Naive thymus-derived CD4-positive, alpha-beta T cell (primary cell): ENCODE data around the gene MTFR1L. TPM values are rescaled to one million over a fixed set of nuclear protein-coding genes. Genes with fewer than 3 reads are reported as not detected.

Experiments
- ATAC-seq: fragments of 150-1000 bp; cut with Tn5 transposase; 2 replicates; pipeline ENCODE4 v1.10.0; 2021; ENCODE audit warnings: mild to moderate bottlenecking, moderate library complexity
- CTCF ChIA-PET: fragments of 350-600 bp; sonication (Branson Sonifier 250); formaldehyde crosslinking; loops from one replicate; lab custom pipeline; 2021; ENCODE audit warnings: antibody characterized with exemption; lab: Charles Lee
- POLR2A ChIA-PET: fragments of 350-600 bp; sonication (Branson Sonifier 250); formaldehyde crosslinking; loops from one replicate; lab custom pipeline; 2021; ENCODE audit warnings: antibody characterized with exemption, inconsistent platforms; lab: Charles Lee
- DNase-seq, 9 donors: peaks; one replicate each; pipeline versions ENCODE4 v3.0.0 to v3.0.0-alpha.2; 2020 to 2022; ENCODE audit warnings: mixed read lengths in 1 of 9
- H3K27ac ChIP-seq: one replicate; pipeline ENCODE4 v1.7.0; 2013; ENCODE audit warnings: mild to moderate bottlenecking, low read depth, low read length, moderate library complexity
- H3K27me3 ChIP-seq, 2 donors: one replicate each; pipeline ENCODE4 v1.7.0; 2013; ENCODE audit warnings: low read length in 2 of 2, mild to moderate bottlenecking in 2 of 2, moderate library complexity in 2 of 2; ENCODE audit not compliant: control insufficient read depth in 2 of 2, insufficient read depth in 2 of 2
- H3K36me3 ChIP-seq, 3 experiments: 1 replicate in 2 of 3; 2 replicates in 1 of 3; pipeline ENCODE4 v1.7.0; 2013; ENCODE audit warnings: low read length in 3 of 3, mild to moderate bottlenecking in 3 of 3, moderate library complexity in 1 of 3; ENCODE audit not compliant: insufficient read depth in 3 of 3, control insufficient read depth in 2 of 3
- H3K4me1 ChIP-seq, 2 donors: one replicate each; pipeline ENCODE4 v1.7.0; 2013; ENCODE audit warnings: low read length in 2 of 2, mild to moderate bottlenecking in 2 of 2, moderate library complexity in 1 of 2; ENCODE audit not compliant: control insufficient read depth in 2 of 2, insufficient read depth in 2 of 2
- H3K4me3 ChIP-seq: 2 replicates; pipeline ENCODE4 v1.7.0; 2013; ENCODE audit warnings: mild to moderate bottlenecking, low read length
- H3K9me3 ChIP-seq, 3 experiments: 1 replicate in 2 of 3; 2 replicates in 1 of 3; pipeline ENCODE4 v1.7.0; 2013; ENCODE audit warnings: low read length in 3 of 3; ENCODE audit not compliant: control insufficient read depth in 2 of 3
- H3K27ac Mint-ChIP-seq, 9 donors: one replicate each; pipeline ENCODE4 v1.8.0; 2020 to 2022; ENCODE audit warnings: mixed read lengths in 9 of 9, mild to moderate bottlenecking in 8 of 9, moderate library complexity in 5 of 9, inconsistent platforms in 2 of 9
- H3K27me3 Mint-ChIP-seq, 5 donors: one replicate each; pipeline ENCODE4 v1.8.0; 2021 to 2022; ENCODE audit warnings: mixed read lengths in 5 of 5, mild to moderate bottlenecking in 1 of 5
- H3K36me3 Mint-ChIP-seq, 5 donors: one replicate each; pipeline ENCODE4 v1.8.0; 2020 to 2022; ENCODE audit warnings: mixed read lengths in 5 of 5, mild to moderate bottlenecking in 3 of 5, inconsistent platforms in 1 of 5
- H3K4me1 Mint-ChIP-seq, 7 donors: one replicate each; pipeline ENCODE4 v1.8.0; 2020 to 2022; ENCODE audit warnings: mixed read lengths in 7 of 7, mild to moderate bottlenecking in 3 of 7, inconsistent platforms in 1 of 7
- H3K4me3 Mint-ChIP-seq, 10 donors: one replicate each; pipeline ENCODE4 v1.8.0; 2020 to 2022; ENCODE audit warnings: mild to moderate bottlenecking in 10 of 10, mixed read lengths in 10 of 10, moderate library complexity in 6 of 10, inconsistent platforms in 2 of 10
- H3K9me3 Mint-ChIP-seq, 11 donors: one replicate each; pipeline ENCODE4 v1.8.0; 2020 to 2022; ENCODE audit warnings: mixed read lengths in 11 of 11, mild to moderate bottlenecking in 4 of 11, inconsistent platforms in 1 of 11, moderate library complexity in 1 of 11
- intact Hi-C, 2 donors: fragments of 100-400 bp; cut with micrococcal nuclease; formaldehyde crosslinking; loops; one replicate each; pipeline ENCODE4 v1.15.1; 2023
- polyA plus RNA-seq, 2 donors: library from polyadenylated mRNA; unstranded; fragments of 300-500 nt; fragmentation: Illumina TruSeq; gene quantifications; one replicate each; pipeline ENCODE4 v1.2.3, GENCODE V29; 2021
- total RNA-seq, 6 experiments: library from RNA in 5 of 6; stranded (reverse) in 5 of 6; gene quantifications; 1 replicate in 5 of 6; 2 replicates in 1 of 6; pipeline ENCODE4 v1.2.3 and lab custom pipeline; 2021 to 2026

The MTFR1L gene
- total and polyA plus RNA-seq, 7 experiments from 2014 or later: 39.6 to 60.2 (median 42.4) TPM

- ChIA-PET CTCF (interaction anchor here (1.0 to 8.7 kb wide), 10 partner anchors 9 to 306 kb away, joined by 3 to 106 read pairs (median 6); partner anchors contain the start of gene MTFR1L), POLR2A (interaction anchor here (1.2 to 1.5 kb wide), 2 partner anchors 8 to 20 kb away, joined by 4 to 6 read pairs; partner anchors contain the start of gene MTFR1L)
- Histone ChIP-seq H3K4me1 (peaks cover 0 to 7% of the 10 kb centered on the region in 2 donors), H3K36me3 (peaks cover 0 to 75% (median 0%) of the 10 kb centered on the region in 3 experiments), H3K4me3 (no peak overlapping the region), H3K9me3 (no peaks in the 10 kb centered on the region), H3K27ac (no peak overlapping the region), H3K27me3 (no peaks in the 10 kb centered on the region)
- intact Hi-C loops: loop anchor here (1.0 to 10.0 kb wide), 4 partner anchors 203 to 567 kb away; partner anchors contain the start of gene RSRP1 (in 1 of the 2)
- no peak overlapping the region for H3K4me3 Mint-ChIP-seq
- no peaks in the 10 kb centered on the region for H3K27me3 Mint-ChIP-seq
- peaks cover 0 to 16% (median 3%) of the 10 kb centered on the region in 7 donors for H3K4me1 Mint-ChIP-seq
- peaks cover 0 to 20% (median 0%) of the 10 kb centered on the region in 5 donors for H3K36me3 Mint-ChIP-seq
- DNase-seq: no peak
- no peak for ATAC-seq
- peak overlapping the region in 2 of 9 donors; percentile 36 to 60 for H3K27ac Mint-ChIP-seq
- H3K9me3 Mint-ChIP-seq: no peaks in the 10 kb centered on the region
Measured at GRCh38 chr1:25811384-25812082, 8.2 kb upstream of the MTFR1L start.

GRCh38 chr1:25813071-25813733, 6.6 kb upstream of the MTFR1L start:
- no peaks in the 10 kb centered on the region for H3K9me3 ChIP-seq
- no peak overlapping the region for H3K27ac ChIP-seq
- no peaks in the 10 kb centered on the region for H3K27me3 Mint-ChIP-seq
- peak overlapping the region in 2 of 9 donors; percentile 18 to 70 for H3K27ac Mint-ChIP-seq
- H3K9me3 Mint-ChIP-seq: no peaks in the 10 kb centered on the region
- peaks cover 0 to 9% of the 10 kb centered on the region in 2 donors for H3K4me1 ChIP-seq
- H3K4me3 Mint-ChIP-seq: no peak overlapping the region
- H3K36me3 ChIP-seq: peaks cover 0 to 62% (median 0%) of the 10 kb centered on the region in 3 experiments
- ChIA-PET CTCF (interaction anchor here (1.0 to 8.7 kb wide), 3 partner anchors 54 to 247 kb away, joined by 3 to 106 read pairs (median 5); no protein-coding TSS in a partner anchor), POLR2A (no interaction called here)
- peaks cover 2 to 33% (median 9%) of the 10 kb centered on the region in 7 donors for H3K4me1 Mint-ChIP-seq
- no peak for ATAC-seq
- intact Hi-C loops: loop anchor here in 1 of 2 donors (10.0 kb wide), 1 partner anchor 568 kb away; the partner anchor contains the start of gene RSRP1
- DNase-seq: no peak
- H3K4me3 ChIP-seq: no peak overlapping the region
- H3K27me3 ChIP-seq: no peaks in the 10 kb centered on the region
- peaks cover 0 to 15% (median 0%) of the 10 kb centered on the region in 5 donors for H3K36me3 Mint-ChIP-seq

- ChIA-PET POLR2A (interaction anchor here (0.6 to 1.2 kb wide), 4 partner anchors 12 to 82 kb away, joined by 3 to 5 read pairs (median 3); no protein-coding TSS in a partner anchor), CTCF (interaction anchor here (1.3 to 8.7 kb wide), 2 partner anchors 203 to 248 kb away, joined by 5 to 106 read pairs; no protein-coding TSS in a partner anchor)
- Mint-ChIP-seq H3K4me1 (peaks cover 9 to 40% (median 16%) of the 10 kb centered on the region in 7 donors), H3K27ac (no peak overlapping the region), H3K9me3 (peaks cover 0 to under 1% (median 0%) of the 10 kb centered on the region in 11 donors), H3K36me3 (peaks cover 0 to 15% (median 0%) of the 10 kb centered on the region in 5 donors), H3K27me3 (no peaks in the 10 kb centered on the region), H3K4me3 (no peak overlapping the region)
- H3K4me3 ChIP-seq: no peak overlapping the region
- intact Hi-C loops: loop anchor here in 1 of 2 donors (10.0 kb wide), 1 partner anchor 569 kb away; the partner anchor contains the start of gene RSRP1
- no peaks in the 10 kb centered on the region for H3K27me3 ChIP-seq
- no peak for ATAC-seq
- H3K36me3 ChIP-seq: peaks cover 0 to 55% (median 0%) of the 10 kb centered on the region in 3 experiments
- H3K27ac ChIP-seq: no peak overlapping the region
- no peak for DNase-seq
- no peaks in the 10 kb centered on the region for H3K9me3 ChIP-seq
- peaks cover 1 to 16% of the 10 kb centered on the region in 2 donors for H3K4me1 ChIP-seq
Measured at GRCh38 chr1:25813734-25814471, 5.9 kb upstream of the MTFR1L start.

GRCh38 chr1:25814549-25815087, 5.1 kb upstream of the MTFR1L start:
- ATAC-seq (no peak), DNase-seq (no peak)
- H3K36me3 ChIP-seq: peaks cover 0 to 47% (median 0%) of the 10 kb centered on the region in 3 experiments
- Mint-ChIP-seq H3K4me1 (peaks cover 11 to 45% (median 23%) of the 10 kb centered on the region in 7 donors), H3K27me3 (no peaks in the 10 kb centered on the region), H3K36me3 (peaks cover 0 to 11% (median 0%) of the 10 kb centered on the region in 5 donors), H3K27ac (peak overlapping the region in 6 of 9 donors; percentile 3 to 72 (median 30)), H3K4me3 (no peak overlapping the region), H3K9me3 (peaks cover 0 to 7% (median 0%) of the 10 kb centered on the region in 11 donors)
- H3K27me3 ChIP-seq: no peaks in the 10 kb centered on the region
- no peaks in the 10 kb centered on the region for H3K9me3 ChIP-seq
- H3K27ac ChIP-seq: no peak overlapping the region
- peaks cover 5 to 22% of the 10 kb centered on the region in 2 donors for H3K4me1 ChIP-seq
- CTCF ChIA-PET: interaction anchor here (1.3 to 8.7 kb wide), 2 partner anchors 204 to 248 kb away, joined by 5 to 106 read pairs; no protein-coding TSS in a partner anchor
- H3K4me3 ChIP-seq: no peak overlapping the region
- POLR2A ChIA-PET: interaction anchor here (0.6 to 1.2 kb wide), 4 partner anchors 13 to 81 kb away, joined by 3 to 5 read pairs (median 3); no protein-coding TSS in a partner anchor
- intact Hi-C loops: loop anchor here in 1 of 2 donors (10.0 kb wide), 1 partner anchor 570 kb away; the partner anchor contains the start of gene RSRP1

GRCh38 chr1:25815208-25816111, 4.3 kb upstream of the MTFR1L start:
- intact Hi-C loops: loop anchor here in 1 of 2 donors (10.0 kb wide), 1 partner anchor 571 kb away; the partner anchor contains the start of gene RSRP1
- POLR2A ChIA-PET: interaction anchor here (1.1 to 1.2 kb wide), 2 partner anchors 16 to 41 kb away, joined by 3 to 5 read pairs; no protein-coding TSS in a partner anchor
- Histone ChIP-seq H3K27ac (no peak overlapping the region), H3K4me3 (no peak overlapping the region), H3K36me3 (peaks cover 0 to 43% (median 0%) of the 10 kb centered on the region in 3 experiments), H3K27me3 (no peaks in the 10 kb centered on the region), H3K4me1 (peaks cover 5 to 21% of the 10 kb centered on the region in 2 donors), H3K9me3 (no peaks in the 10 kb centered on the region)
- H3K27me3 Mint-ChIP-seq: no peaks in the 10 kb centered on the region
- H3K9me3 Mint-ChIP-seq: peaks cover 0 to 7% (median 0%) of the 10 kb centered on the region in 11 donors
- H3K36me3 Mint-ChIP-seq: peaks cover 0 to 11% (median 0%) of the 10 kb centered on the region in 5 donors
- CTCF ChIA-PET: no interaction called here
- DNase-seq: no peak
- H3K4me1 Mint-ChIP-seq: peaks cover 11 to 44% (median 23%) of the 10 kb centered on the region in 7 donors
- peak overlapping the region in 1 of 10 donors; percentile 59 for H3K4me3 Mint-ChIP-seq
- H3K27ac Mint-ChIP-seq: peak overlapping the region in 6 of 9 donors; percentile 3 to 72 (median 30)
- no peak for ATAC-seq
